Amniotic epithelial cell (primary cell): Measurements from ENCODE around the gene CCDC27.
A peak's percentile ranks its signal among the peaks of the same experiment; 100 is the strongest.
"Not testable (repeated sequence)": the region's sequence is repeated elsewhere in the genome, so short reads cannot be mapped to it uniquely, and the experiment has no call there.

ENCODE experiments used
- DNase-seq: peaks from one replicate; pipeline ENCODE4 v3.0.0-alpha.2; 2010; ENCODE audit warnings: low read depth

Gene CCDC27

DNA sequence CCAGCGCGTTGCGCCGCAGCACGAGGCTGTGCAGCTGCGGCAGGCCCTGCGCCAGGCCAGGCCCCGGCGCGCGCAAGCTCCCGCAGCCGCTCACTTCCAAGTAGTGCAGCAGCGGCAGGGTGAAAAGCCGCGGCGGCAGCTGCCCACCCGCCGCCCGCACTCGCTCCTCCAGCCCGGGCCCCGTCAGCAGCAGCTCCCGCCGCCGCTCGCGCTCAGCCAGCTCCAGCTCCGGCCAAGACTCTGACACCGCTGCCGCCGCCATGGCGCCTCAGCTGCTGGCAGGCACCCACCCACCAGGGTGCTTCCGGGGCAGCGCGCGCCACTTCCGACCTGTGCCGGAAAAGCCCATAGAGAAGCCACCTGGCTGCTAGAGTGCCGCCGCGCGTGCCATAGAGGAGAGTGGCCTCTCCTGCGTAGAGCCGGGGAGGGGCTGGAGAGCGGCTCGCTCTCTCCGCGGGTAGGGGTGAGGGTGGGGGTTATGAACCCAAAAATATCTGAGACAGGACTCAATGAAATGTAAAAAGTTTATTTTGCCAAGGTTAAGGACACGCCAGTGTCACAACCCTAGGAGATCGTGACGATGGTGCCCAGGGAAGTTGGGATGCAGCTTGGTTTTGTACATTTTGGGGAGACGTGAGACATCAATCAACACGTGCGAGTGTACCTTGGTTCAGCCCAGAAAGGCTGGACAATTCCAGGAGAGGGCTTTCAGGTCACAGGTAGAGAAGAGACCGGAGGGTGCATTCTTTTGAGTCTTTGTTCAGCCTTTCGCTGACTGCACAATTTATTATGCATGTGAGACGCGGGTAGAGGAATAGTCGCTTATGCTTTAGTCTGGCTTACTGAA, 44.2 kb downstream of the CCDC27 start, which contains the start of gene LRRC47:
TSS of gene LRRC47 (minus strand) at position 284 of the 847 bp plus-strand sequence. CDS start at position 262, 22 bp downstream.
- peak; percentile 86 for DNase-seq

GRCh38 chr1:3799976-3800685, 47.9 kb downstream of the CCDC27 start:
- DNase-seq, result no peak

- DNase-seq, result not testable (repeated sequence)
These were observed 48.5 kb downstream of the CCDC27 start for GRCh38 chr1:3800795-3801194.

DNA sequence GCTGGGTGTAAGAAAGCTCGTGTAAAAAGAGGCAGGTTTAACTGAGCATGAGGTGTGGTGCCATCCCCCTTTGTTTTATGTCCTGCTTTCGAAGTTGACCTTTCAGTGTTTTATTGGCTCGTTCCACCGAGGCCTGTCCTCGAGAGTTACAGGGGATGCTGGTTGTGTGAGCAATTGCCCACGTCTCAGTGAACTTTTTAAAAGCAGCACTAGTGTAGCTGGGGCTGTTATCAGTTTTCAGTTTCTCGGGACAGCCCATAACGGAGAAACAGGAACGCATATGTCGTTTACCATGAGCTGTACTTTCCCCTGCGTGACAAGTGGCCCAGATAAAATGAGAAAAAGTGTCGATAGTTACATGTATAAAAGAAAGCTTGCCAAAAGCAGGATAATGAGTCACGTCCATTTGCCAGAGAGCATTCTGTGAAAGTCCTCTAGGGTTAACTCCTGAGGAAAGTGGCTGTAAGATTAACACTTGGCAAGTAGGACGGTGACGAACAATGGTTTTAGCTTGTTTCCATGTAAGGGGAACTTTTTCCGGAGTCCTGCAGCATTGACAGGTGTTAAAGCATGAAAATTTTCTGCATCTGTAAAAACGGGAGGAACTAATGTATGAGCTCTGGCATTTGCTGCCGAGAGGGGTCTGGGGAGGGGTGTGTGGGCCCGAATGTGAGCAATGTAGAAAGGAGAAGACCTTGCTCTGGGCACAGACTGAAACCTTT, 51.8 kb downstream of the CCDC27 start:
- DNase-seq, result no peak

- not testable (repeated sequence) for DNase-seq
These were observed 52.3 kb downstream of the CCDC27 start for GRCh38 chr1:3804627-3804944.

GRCh38 chr1:3805038-3805437, 52.8 kb downstream of the CCDC27 start:
- no peak for DNase-seq

GRCh38 chr1:3807769-3808168, 55.5 kb downstream of the CCDC27 start:
- DNase-seq, result no peak

DNA sequence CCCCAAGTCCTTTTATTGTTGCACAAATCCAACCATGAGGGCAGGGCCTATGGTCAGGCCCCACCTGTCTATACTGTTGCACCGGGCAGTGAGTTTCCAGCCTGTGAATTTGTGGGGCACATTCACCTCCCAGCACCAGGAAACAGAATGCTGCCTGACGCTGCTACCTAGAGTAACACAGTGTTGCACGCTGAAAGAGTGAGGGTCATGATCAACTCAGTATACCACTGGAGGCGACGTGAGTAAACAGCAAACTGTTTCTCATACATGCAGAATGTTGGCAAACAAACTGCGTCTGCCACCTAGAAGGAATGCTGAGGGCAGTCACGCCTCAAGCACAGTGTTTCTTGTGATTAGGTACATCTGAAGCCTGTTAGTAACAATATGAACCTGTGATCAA, 57.4 kb downstream of the CCDC27 start:
- no peak for DNase-seq

GRCh38 chr1:3810149-3810761, 58.0 kb downstream of the CCDC27 start:
- DNase-seq, result not testable (repeated sequence)

GRCh38 chr1:3811595-3811911, 59.3 kb downstream of the CCDC27 start:
- DNase-seq, result no peak

DNA sequence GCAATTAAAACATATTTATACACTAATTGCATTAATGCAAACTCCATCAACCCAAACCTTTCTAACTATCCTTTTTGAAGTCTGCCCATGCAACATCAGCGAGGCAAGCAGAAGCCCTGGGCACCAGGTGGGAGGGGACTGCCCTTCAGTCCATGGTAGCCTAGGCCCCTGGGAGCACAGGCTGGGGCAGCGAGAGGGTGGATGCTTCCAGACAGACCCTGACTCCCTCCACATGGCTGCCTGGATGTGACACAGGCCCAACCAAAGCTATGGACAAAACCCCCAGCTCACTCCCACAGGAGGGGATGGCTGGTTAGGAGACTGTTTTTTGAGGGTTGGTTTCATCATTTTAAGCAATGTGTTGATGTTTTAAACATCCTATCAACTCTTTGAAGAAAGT, 61.8 kb downstream of the CCDC27 start:
- DNase-seq, result no peak

DNA sequence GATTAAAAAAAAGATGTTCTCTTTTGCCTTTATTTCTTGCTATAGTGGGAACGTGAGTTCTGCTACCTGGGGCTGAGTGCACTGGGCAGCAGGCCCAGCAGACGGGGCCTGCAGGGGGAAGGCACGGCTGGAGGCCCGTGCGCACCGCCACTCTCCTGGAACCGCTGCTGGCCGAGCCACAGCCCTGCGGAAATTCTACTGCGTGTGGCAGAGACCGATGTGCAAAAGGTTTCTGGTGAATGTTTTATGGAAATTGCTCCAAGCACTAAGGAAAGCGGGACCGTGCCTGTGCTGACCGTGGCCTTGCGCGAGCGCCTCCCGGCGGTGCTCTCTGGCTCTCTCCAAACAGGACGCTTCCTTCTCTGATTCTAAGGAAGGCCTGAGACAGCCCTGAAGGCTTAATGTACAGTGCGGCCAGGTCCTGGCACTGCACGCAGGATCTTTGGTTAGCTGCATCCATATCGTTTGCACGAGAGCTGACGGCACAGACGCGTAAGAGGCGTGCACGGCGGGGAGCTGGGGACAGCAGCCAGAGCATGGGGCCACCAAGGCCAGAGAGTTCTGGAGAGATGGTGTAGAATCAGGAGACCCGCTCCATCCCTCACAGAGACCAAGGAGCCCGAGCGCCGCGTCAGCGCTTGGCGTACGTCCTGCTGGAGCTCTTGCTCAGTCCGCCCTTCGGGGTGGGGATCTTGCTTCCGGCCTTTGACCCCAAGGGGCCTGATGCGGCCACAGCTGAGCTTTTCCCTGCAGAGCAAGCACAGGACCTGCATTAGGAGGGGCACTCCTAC, 62.7 kb downstream of the CCDC27 start:
- DNase-seq, result no peak

DNA sequence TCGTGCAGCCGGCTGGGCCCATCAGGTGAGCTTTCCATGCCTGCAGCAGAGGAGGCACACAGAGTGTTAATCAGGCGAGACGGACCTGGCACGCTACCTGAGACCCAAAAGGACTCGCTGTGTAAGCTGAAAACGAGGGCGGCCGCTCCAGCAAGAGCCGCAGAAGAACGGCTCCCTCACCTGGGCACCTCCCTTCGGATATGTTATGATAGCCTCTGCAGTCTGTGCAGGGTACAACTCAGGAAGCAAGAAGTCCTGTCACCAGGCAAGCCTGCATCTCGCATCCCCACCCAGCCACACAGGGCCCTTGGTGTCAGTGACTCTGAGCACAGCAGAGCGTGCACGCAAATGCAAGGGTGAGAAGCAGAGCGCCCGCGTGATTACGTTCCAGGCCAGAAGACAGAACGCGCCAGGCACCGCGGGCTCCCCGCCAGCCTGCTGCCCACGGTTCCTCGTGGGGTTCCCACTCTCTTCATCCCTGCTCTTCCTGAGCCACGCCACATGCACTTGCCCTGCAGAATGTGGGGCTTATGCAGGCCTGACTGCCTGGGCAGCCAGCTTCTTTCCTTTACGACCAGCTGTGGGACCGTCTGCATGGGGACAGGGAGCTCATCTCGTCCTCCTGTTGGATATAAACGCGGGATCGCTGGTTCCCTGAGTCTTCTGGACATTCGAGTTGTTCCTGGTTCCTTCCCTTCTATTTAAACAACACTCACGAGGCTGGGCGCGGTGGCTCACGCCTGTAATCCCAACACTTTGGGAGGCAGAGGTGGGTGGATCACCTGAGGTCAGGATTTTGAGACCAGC, 64.3 kb downstream of the CCDC27 start:
- no peak for DNase-seq

GRCh38 chr1:3817138-3817740, 65.0 kb downstream of the CCDC27 start:
- no peak for DNase-seq

GRCh38 chr1:3817821-3818597, 65.8 kb downstream of the CCDC27 start:
- no peak for DNase-seq

DNA sequence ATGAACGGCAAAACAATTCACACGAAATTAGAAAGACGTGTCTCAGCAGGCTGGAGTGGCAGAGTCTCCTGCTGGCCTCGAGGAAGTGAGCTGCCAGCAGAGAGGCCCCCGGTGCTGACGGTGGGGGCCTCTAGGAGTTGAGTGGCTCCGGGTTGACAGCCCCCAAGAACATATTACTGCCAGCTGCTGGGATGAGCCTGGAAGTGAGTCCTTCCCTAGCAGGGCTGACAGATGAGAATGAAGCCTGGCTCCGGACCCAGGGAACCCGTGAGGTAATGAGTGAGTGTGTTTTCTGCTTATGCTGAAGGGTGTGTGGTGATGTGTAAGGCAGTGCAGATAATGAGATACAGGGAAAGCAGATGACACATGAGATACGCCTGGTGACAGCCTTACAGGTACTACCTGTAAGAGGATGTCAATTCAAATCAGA, 67.5 kb downstream of the CCDC27 start:
- no peak for DNase-seq

- DNase-seq, result no peak
These were observed 68.1 kb downstream of the CCDC27 start for GRCh38 chr1:3820316-3820715.

GRCh38 chr1:3821004-3821403, 68.8 kb downstream of the CCDC27 start:
- DNase-seq, result no peak
